Upper lobe of left lung (tissue), 6 donors: ENCODE data around the gene C4BPB. TPM values are rescaled to one million over a fixed set of nuclear protein-coding genes. Genes with fewer than 3 reads are reported as not detected.

ENCODE experiments used
- ATAC-seq, 2 donors: fragments of 200-7000 bp; cut with Tn5 transposase; one replicate each; pipeline ENCODE4 v1.9.1; 2022; ENCODE audit warnings: mild to moderate bottlenecking in 2 of 2, moderate library complexity in 2 of 2; ENCODE audit not compliant: low FRiP score in 2 of 2
- DNase-seq, 2 donors: peaks; one replicate each; pipeline ENCODE4 v3.0.0-alpha.2; 2019 to 2020
- H3K27ac ChIP-seq, 4 donors: fragments of 200-600 bp; sonication (generic); one replicate each; pipeline ENCODE4 v1.5.1; 2016 to 2019
- H3K27me3 ChIP-seq, 4 donors: fragments of 200-600 bp; sonication (generic); one replicate each; pipeline ENCODE4 v1.5.1; 2017 to 2019
- H3K36me3 ChIP-seq, 4 donors: fragments of 200-600 bp; sonication (generic); one replicate each; pipeline ENCODE4 v1.5.1; 2016 to 2019
- H3K4me1 ChIP-seq, 4 donors: fragments of 200-600 bp; sonication (generic); one replicate each; pipeline ENCODE4 v1.5.1; 2018 to 2019
- H3K4me3 ChIP-seq, 4 donors: fragments of 200-600 bp; sonication (generic); one replicate each; pipeline ENCODE4 v1.5.1; 2017 to 2019; ENCODE audit warnings: mild to moderate bottlenecking in 2 of 4, moderate library complexity in 1 of 4
- H3K9me3 ChIP-seq, 4 donors: fragments of 200-600 bp; sonication (generic); one replicate each; pipeline ENCODE4 v1.5.1; 2018 to 2019
- EP300 ChIP-seq, 4 donors: sonication (generic); formaldehyde crosslinking; IDR thresholded peaks; one replicate each; pipeline ENCODE4 v1.5.1; 2017; ENCODE audit warnings: antibody characterized with exemption in 4 of 4, control low read depth in 2 of 4
- POLR2A ChIP-seq, 4 donors: fragments of 450-650 bp; IDR thresholded peaks; one replicate each; pipeline ENCODE4 v1.5.1; 2016 to 2017; ENCODE audit warnings: antibody characterized with exemption in 4 of 4, mild to moderate bottlenecking in 2 of 4
- POLR2AphosphoS5 ChIP-seq, 2 donors: sonication (generic); formaldehyde crosslinking; IDR thresholded peaks; one replicate each; pipeline ENCODE4 v1.5.1; 2017; ENCODE audit warnings: antibody characterized with exemption in 2 of 2
- WGBS, 2 donors: methylation state at CpG; one replicate each; pipeline ENCODE4 v1.1.5; 2017 to 2018; 5-methylcytosine and 5-hydroxymethylcytosine counted together
- total RNA-seq, 6 donors: library from RNA; depleted of rRNA in 4 of 6; stranded (reverse); fragments of >200 nt in 4 of 6; gene quantifications; one replicate each; pipeline versions ENCODE4 v1.1.0 to v1.2.1, GENCODE V29; 2016 to 2021
- TF ChIP-seq, protein P1 (sequence below), 6 experiments: fragments of 450-650 bp in 4 of 6; fragments of 200-600 bp in 2 of 6; sonication (generic) in 2 of 6; IDR thresholded peaks; one replicate each; pipeline ENCODE4 v1.5.1; 2016 to 2019; ENCODE audit warnings: antibody characterized with exemption in 6 of 6
- donor health status: DM: no; HTN: no; CAD: no; lungs with moderate emphysema.
- donor health status: DM: no; HTN: yes; CAD: no; lungs with severe emphysema.

Gene C4BPB
- total RNA-seq, 6 donors from 2014 or later: 1.1 to 40.9 (median 9.2) TPM

DNA sequence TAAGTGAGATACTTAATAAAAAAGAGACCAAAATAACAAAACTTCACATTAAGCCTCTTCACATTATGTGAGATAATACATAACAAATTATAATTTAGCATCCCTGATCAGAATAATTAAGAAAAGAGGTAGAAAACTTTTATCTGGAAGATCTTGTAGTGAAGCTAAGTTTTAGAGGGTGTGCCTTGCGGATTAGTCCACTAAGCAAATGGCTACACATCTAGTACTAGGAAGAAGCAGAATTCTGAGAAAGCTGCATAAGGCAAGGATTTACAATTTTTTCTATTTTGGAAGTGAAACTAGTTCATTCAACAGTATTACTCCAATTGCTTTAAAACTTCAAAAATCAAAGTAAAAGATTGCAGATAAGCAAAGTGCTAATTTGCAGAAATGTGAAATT, 41.2 kb upstream of the C4BPB start:
- peaks cover 0 to 21% (median 7%) of the 10 kb centered on the region in 4 donors for H3K36me3 ChIP-seq
- no peak overlapping the region for H3K27ac ChIP-seq
- no peaks in the 10 kb centered on the region for H3K9me3 ChIP-seq
- TF ChIP-seq EP300 (IDR thresholded peaks at IDR 0.05): no peak
- TF ChIP-seq POLR2AphosphoS5 (IDR thresholded peaks at IDR 0.05): no peak
- TF ChIP-seq POLR2A (IDR thresholded peaks at IDR 0.05): no peak
- TF ChIP-seq, protein P1, sequence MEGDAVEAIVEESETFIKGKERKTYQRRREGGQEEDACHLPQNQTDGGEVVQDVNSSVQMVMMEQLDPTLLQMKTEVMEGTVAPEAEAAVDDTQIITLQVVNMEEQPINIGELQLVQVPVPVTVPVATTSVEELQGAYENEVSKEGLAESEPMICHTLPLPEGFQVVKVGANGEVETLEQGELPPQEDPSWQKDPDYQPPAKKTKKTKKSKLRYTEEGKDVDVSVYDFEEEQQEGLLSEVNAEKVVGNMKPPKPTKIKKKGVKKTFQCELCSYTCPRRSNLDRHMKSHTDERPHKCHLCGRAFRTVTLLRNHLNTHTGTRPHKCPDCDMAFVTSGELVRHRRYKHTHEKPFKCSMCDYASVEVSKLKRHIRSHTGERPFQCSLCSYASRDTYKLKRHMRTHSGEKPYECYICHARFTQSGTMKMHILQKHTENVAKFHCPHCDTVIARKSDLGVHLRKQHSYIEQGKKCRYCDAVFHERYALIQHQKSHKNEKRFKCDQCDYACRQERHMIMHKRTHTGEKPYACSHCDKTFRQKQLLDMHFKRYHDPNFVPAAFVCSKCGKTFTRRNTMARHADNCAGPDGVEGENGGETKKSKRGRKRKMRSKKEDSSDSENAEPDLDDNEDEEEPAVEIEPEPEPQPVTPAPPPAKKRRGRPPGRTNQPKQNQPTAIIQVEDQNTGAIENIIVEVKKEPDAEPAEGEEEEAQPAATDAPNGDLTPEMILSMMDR (IDR thresholded peaks at IDR 0.05): no peak
- no peak for DNase-seq
- ATAC-seq: no peak
- H3K4me1 ChIP-seq: peaks cover 31 to 56% (median 44%) of the 10 kb centered on the region in 4 donors
- no peaks in the 10 kb centered on the region for H3K27me3 ChIP-seq
- no peak overlapping the region for H3K4me3 ChIP-seq
- WGBS, 2 donors: 86 to 88% methylated on average over 1 of the region's 1 CpG

DNA sequence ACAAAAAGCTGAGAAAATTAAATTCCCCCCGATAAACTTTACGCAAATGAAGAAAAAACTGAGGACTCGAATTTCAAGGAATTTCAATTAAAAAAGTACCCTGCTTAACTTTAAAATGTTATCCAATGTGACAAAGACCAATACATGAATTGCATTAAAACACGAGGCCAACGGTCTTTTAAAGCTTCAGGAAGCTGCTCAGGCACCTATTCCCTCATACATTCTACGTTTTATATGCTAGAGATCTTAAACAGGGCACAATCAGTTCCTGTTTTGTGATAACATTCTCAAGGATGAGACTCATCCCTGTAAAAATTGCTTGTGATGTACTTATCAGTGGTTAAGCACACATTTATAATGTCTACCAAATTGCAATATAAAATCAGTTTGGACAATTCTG, 40.6 kb upstream of the C4BPB start:
- WGBS, 2 donors: 79 to 89% methylated on average over 6 of the region's 6 CpGs
- Histone ChIP-seq H3K27me3 (no peaks in the 10 kb centered on the region), H3K9me3 (no peaks in the 10 kb centered on the region), H3K27ac (no peak overlapping the region), H3K36me3 (peaks cover 0 to 21% (median 7%) of the 10 kb centered on the region in 4 donors), H3K4me1 (peaks cover 31 to 58% (median 45%) of the 10 kb centered on the region in 4 donors), H3K4me3 (no peak overlapping the region)
- DNase-seq (no peak), ATAC-seq (no peak)
- no peak for TF ChIP-seq POLR2AphosphoS5 (IDR thresholded peaks at IDR 0.05)
- TF ChIP-seq, protein P1 (IDR thresholded peaks at IDR 0.05): no peak
- no peak for TF ChIP-seq EP300 (IDR thresholded peaks at IDR 0.05)
- TF ChIP-seq POLR2A (IDR thresholded peaks at IDR 0.05): no peak

DNA sequence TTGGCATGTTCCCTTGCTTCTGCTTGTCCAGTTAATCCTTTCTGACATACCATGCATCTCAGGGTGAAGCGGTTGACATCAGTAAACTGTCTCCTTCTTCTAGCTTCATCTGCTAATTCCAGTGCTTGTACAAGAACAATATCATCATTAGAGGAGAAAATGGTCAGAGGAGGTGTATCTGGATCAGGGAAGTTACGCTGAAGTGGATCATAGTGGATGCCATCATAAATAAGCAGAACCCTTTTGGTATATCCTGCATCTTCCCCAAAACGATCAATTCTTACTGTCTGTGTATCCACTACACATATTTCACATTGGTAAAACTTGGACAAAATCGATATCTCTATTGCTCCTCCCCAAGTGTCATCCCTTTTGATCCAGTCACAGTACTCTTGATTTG, 39.6 kb upstream of the C4BPB start:
- TF ChIP-seq, protein P1 (IDR thresholded peaks at IDR 0.05): no peak
- TF ChIP-seq POLR2AphosphoS5 (IDR thresholded peaks at IDR 0.05) (no peak), EP300 (IDR thresholded peaks at IDR 0.05) (no peak), POLR2A (IDR thresholded peaks at IDR 0.05) (no peak)
- DNase-seq (no peak), ATAC-seq (no peak)
- Histone ChIP-seq H3K9me3 (no peaks in the 10 kb centered on the region), H3K36me3 (peaks cover 0 to 21% (median 7%) of the 10 kb centered on the region in 4 donors), H3K27ac (no peak overlapping the region), H3K27me3 (no peaks in the 10 kb centered on the region), H3K4me3 (peak overlapping the region in 1 of 4 donors; percentile 76), H3K4me1 (peaks cover 32 to 61% (median 46%) of the 10 kb centered on the region in 4 donors)
- WGBS, 2 donors: 89 to 90% methylated on average over 4 of the region's 4 CpGs

DNA sequence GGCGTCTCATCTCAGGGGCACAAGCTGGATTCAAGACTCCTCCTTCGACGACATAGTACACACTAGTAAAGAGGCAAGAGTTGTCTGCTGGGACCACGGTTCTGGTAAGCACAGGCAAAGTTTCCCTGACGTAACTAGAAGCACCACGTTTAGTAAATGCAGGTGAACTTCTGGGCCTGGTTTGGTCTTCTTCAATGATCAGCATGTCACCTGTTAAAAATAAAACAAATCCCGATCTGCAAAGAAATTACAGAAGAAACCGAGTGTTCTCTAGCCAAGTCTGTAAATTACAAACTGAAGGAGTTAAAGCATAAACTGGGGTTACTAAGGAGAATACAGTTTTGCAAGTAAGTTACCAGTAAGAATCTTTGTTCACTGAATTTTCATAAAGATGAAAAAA, 39.1 kb upstream of the C4BPB start:
- Histone ChIP-seq H3K36me3 (peaks cover 0 to 21% (median 7%) of the 10 kb centered on the region in 4 donors), H3K9me3 (no peaks in the 10 kb centered on the region), H3K27ac (peak overlapping the region in 2 of 4 donors; percentile 93 to 96), H3K27me3 (no peaks in the 10 kb centered on the region), H3K4me3 (peak overlapping the region in 3 of 4 donors; percentile 71 to 84 (median 76)), H3K4me1 (peaks cover 37 to 66% (median 48%) of the 10 kb centered on the region in 4 donors)
- TF ChIP-seq POLR2AphosphoS5 (IDR thresholded peaks at IDR 0.05) (no peak), POLR2A (IDR thresholded peaks at IDR 0.05) (no peak), EP300 (IDR thresholded peaks at IDR 0.05) (no peak)
- TF ChIP-seq, protein P1 (IDR thresholded peaks at IDR 0.05): no peak
- DNase-seq (no peak), ATAC-seq (no peak)
- WGBS, 2 donors: 45 to 66% methylated on average over 8 of the region's 8 CpGs

DNA sequence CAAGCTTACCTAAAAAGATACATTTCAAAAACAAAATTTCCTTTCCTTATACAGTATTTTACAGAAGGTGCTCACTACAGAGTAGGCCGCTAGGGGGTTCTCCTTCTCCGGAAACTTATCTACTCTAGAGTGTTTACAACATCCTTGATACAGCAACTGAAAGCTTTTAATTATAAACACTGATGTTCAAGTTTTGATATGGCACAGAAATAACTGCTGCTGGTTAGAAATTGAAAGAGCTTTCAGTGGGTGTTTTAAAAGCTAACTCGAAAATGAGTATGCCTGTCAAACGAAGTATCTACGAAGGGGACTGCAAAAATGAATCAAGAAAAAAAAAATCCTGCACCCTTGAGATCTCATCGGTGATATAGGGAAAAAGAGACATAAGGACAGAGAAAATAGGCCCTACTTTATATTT, 38.7 kb upstream of the C4BPB start:
- no peaks in the 10 kb centered on the region for H3K9me3 ChIP-seq
- no peaks in the 10 kb centered on the region for H3K27me3 ChIP-seq
- H3K27ac ChIP-seq: peak overlapping the region; percentile 90 to 97 (median 94)
- DNase-seq (peak in 1 of 2 donors; percentile 65), ATAC-seq (peak in 1 of 2 donors; percentile 75)
- TF ChIP-seq, protein P1 (IDR thresholded peaks at IDR 0.05): peak; percentile 72 to 91 (median 76)
- no peak for TF ChIP-seq POLR2AphosphoS5 (IDR thresholded peaks at IDR 0.05)
- peak overlapping the region; percentile 71 to 91 (median 80) for H3K4me3 ChIP-seq
- H3K4me1 ChIP-seq: peaks cover 39 to 68% (median 48%) of the 10 kb centered on the region in 4 donors
- peaks cover 0 to 21% (median 7%) of the 10 kb centered on the region in 4 donors for H3K36me3 ChIP-seq
- WGBS, 2 donors: 0 to 3% methylated on average over 6 of the region's 6 CpGs
